HL-60 (cell line): ENCODE data around the gene ARHGAP26.
A peak's percentile ranks its signal among the peaks of the same experiment; 100 is the strongest.

Experiments used
- DNase-seq, 2 experiments: peaks; one replicate each; pipeline ENCODE4 v3.0.0-alpha.2; 2010 to 2020; ENCODE audit warnings: low read depth in 1 of 2, low spot score in 1 of 2
- H3K27ac ChIP-seq: fragments of 250-450 bp; sonication (Bioruptor Pico); replicated peaks from 2 replicates; pipeline ENCODE4 v1.5.1; 2020; ENCODE audit warnings: mild to moderate bottlenecking, moderate library complexity
- H3K27me3 ChIP-seq: fragments of 250-450 bp; sonication (Bioruptor Pico); 2 replicates; pipeline ENCODE4 v1.5.1; 2021; ENCODE audit warnings: mild to moderate bottlenecking, moderate library complexity; ENCODE audit not compliant: insufficient read depth, poor library complexity, severe bottlenecking
- H3K4me3 ChIP-seq: replicated peaks from 2 replicates; pipeline ENCODE4 v1.5.1; 2011; ENCODE audit warnings: mild to moderate bottlenecking, control low read depth, low read length; ENCODE audit not compliant: insufficient read depth
- GABPA ChIP-seq: IDR thresholded peaks from 2 replicates; pipeline ENCODE4 v1.6.1; 2012; ENCODE audit warnings: low read depth
- POLR2AphosphoS5 ChIP-seq: IDR thresholded peaks from 2 replicates; pipeline ENCODE4 v1.6.1; 2012; ENCODE audit warnings: low read depth
- SPI1 ChIP-seq: IDR thresholded peaks from 2 replicates; pipeline ENCODE4 v1.6.1; 2012; ENCODE audit warnings: low read depth, mild to moderate bottlenecking, borderline replicate concordance
- TF ChIP-seq, protein P1 (sequence below): IDR thresholded peaks from one replicate; pipeline ENCODE4 v1.5.1; 2011; ENCODE audit warnings: low read length, control low read depth, inconsistent platforms; ENCODE audit not compliant: insufficient read depth
- TF ChIP-seq, protein P2 (sequence below): IDR thresholded peaks from 2 replicates; pipeline ENCODE4 v1.6.1; 2012; ENCODE audit warnings: low read depth; ENCODE audit not compliant: insufficient replicate concordance

Gene ARHGAP26

DNA sequence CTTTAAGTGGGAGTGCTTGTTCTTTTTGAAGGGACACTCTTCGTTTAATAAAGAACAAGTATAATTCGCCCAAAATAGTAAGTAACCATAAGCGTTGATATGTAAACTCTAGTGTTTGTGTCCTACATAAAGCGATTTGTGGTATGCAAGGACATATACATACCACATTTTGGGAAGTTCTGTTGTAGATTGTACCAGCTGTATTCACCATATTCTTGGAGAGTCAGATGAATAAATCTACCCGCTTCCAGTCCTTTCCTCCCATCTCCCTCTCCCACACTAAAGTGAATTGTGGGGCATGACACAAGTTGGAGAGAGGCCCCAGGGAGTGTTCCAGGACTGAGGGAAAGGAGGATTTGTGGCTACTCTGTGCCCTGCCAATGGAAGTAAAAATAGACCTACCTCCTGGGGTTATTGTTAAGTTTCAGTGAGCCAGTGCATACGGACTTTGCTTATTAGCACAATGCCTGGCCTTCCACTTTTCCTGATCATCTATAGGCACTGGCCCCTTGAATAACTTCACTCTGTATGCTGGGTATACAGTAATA is 40.6 kb downstream of the ARHGAP26 start:
- no peak for DNase-seq
- H3K27ac ChIP-seq = no peak overlapping the region; the same call in 1 of the 2 replicates
- no peak overlapping the region for H3K4me3 ChIP-seq
- no peaks in the 10 kb centered on the region for H3K27me3 ChIP-seq
- TF ChIP-seq GABPA (no peak), POLR2AphosphoS5 (no peak), SPI1 (no peak)
- TF ChIP-seq, protein P1, sequence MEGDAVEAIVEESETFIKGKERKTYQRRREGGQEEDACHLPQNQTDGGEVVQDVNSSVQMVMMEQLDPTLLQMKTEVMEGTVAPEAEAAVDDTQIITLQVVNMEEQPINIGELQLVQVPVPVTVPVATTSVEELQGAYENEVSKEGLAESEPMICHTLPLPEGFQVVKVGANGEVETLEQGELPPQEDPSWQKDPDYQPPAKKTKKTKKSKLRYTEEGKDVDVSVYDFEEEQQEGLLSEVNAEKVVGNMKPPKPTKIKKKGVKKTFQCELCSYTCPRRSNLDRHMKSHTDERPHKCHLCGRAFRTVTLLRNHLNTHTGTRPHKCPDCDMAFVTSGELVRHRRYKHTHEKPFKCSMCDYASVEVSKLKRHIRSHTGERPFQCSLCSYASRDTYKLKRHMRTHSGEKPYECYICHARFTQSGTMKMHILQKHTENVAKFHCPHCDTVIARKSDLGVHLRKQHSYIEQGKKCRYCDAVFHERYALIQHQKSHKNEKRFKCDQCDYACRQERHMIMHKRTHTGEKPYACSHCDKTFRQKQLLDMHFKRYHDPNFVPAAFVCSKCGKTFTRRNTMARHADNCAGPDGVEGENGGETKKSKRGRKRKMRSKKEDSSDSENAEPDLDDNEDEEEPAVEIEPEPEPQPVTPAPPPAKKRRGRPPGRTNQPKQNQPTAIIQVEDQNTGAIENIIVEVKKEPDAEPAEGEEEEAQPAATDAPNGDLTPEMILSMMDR = no peak
- TF ChIP-seq, protein P2, sequence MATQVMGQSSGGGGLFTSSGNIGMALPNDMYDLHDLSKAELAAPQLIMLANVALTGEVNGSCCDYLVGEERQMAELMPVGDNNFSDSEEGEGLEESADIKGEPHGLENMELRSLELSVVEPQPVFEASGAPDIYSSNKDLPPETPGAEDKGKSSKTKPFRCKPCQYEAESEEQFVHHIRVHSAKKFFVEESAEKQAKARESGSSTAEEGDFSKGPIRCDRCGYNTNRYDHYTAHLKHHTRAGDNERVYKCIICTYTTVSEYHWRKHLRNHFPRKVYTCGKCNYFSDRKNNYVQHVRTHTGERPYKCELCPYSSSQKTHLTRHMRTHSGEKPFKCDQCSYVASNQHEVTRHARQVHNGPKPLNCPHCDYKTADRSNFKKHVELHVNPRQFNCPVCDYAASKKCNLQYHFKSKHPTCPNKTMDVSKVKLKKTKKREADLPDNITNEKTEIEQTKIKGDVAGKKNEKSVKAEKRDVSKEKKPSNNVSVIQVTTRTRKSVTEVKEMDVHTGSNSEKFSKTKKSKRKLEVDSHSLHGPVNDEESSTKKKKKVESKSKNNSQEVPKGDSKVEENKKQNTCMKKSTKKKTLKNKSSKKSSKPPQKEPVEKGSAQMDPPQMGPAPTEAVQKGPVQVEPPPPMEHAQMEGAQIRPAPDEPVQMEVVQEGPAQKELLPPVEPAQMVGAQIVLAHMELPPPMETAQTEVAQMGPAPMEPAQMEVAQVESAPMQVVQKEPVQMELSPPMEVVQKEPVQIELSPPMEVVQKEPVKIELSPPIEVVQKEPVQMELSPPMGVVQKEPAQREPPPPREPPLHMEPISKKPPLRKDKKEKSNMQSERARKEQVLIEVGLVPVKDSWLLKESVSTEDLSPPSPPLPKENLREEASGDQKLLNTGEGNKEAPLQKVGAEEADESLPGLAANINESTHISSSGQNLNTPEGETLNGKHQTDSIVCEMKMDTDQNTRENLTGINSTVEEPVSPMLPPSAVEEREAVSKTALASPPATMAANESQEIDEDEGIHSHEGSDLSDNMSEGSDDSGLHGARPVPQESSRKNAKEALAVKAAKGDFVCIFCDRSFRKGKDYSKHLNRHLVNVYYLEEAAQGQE = no peak

DNA sequence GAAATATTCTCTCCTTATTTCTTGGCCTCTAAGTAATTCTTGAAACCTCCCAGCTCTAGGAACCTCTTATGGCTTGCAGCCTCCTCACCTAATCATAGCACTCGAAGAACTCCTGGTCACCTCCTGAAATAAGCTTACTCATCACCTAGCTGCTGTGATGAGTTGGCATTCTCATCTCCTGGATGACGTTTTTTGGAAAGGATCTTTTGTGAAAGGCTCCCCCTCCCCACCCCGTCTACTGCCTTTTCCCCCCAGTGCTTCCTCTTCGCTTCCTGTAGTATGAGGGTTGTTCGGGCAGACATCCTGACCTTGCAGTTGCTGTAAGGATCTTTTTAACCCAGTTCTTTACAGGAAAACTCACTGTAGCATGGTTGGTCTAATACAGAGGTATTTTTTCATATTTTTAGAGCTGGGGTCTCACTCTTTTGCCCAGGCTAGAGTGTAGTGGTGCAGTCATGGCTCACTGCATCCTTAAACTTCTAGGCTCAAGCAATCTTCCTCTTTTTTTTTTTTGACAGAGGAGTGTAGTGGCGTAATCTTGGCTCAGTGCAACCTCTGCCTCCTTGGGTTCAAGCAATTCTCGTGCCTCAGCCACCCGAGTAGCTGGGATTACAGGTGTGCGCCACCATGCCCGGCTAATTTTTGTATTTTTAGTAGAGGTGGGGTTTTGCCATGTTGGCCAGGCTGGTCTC is 41.8 kb downstream of the ARHGAP26 start:
- H3K27me3 ChIP-seq = no peaks in the 10 kb centered on the region
- TF ChIP-seq, protein P1 = no peak
- TF ChIP-seq, protein P2 = no peak
- TF ChIP-seq GABPA (no peak), SPI1 (no peak), POLR2AphosphoS5 (no peak)
- peak overlapping the region; percentile 31 for H3K27ac ChIP-seq
- DNase-seq = peak in 1 of 2 experiments; percentile 47
- no peak overlapping the region for H3K4me3 ChIP-seq

DNA sequence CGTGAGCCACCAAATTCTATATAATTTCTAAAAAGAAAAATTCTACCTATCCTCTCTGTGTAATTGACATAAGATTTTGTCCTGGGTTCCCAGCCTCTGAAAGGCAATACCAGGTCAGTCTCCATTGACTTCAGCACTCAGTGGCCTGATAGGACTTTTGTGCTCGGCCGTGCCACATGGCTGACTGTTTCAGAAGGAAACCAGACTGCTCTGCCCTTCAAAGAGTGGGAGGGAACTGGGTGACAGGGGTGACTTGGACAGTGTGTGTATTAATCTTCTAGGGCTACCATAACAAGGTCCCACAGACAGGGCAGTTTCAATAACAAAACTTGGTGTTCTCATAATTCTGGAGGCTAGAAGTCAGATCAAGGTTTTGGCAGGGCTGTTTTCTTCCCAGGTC is 43.0 kb downstream of the ARHGAP26 start:
- H3K27ac ChIP-seq = no peak overlapping the region

More for the DNA sequence above, 43.0 kb downstream of the ARHGAP26 start:
- Histone ChIP-seq H3K4me3 (no peak overlapping the region), H3K27me3 (no peaks in the 10 kb centered on the region)
- DNase-seq = no peak
- TF ChIP-seq, protein P1 = no peak
- TF ChIP-seq, protein P2 = no peak
- TF ChIP-seq GABPA (no peak), POLR2AphosphoS5 (no peak), SPI1 (no peak)
